Measurements from ENCODE around the gene LOXHD1.
A peak's percentile ranks its signal among the peaks of the same experiment; 100 is the strongest.

The LOXHD1 gene

DNA sequence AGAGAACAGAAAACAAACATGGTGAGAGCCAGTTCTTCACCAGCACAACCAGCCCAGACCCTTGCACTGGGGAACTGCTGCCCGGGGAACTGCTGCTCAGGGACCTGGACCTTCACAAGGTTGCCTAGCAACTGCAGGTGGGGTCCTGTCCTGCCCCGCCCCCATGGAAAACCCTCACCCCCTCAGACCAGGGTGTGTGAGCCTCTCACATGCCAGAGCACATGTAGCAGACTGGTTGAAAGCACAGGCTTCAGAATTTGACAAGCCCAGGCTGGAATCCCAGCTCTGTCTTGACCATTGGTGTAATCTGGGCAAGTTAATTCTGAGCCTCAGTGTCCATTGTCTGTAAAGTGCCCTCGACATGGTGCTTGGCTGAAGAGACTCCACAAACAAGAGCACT, 118.6 kb downstream of the LOXHD1 start:
- no peak for DNase-seq

DNA sequence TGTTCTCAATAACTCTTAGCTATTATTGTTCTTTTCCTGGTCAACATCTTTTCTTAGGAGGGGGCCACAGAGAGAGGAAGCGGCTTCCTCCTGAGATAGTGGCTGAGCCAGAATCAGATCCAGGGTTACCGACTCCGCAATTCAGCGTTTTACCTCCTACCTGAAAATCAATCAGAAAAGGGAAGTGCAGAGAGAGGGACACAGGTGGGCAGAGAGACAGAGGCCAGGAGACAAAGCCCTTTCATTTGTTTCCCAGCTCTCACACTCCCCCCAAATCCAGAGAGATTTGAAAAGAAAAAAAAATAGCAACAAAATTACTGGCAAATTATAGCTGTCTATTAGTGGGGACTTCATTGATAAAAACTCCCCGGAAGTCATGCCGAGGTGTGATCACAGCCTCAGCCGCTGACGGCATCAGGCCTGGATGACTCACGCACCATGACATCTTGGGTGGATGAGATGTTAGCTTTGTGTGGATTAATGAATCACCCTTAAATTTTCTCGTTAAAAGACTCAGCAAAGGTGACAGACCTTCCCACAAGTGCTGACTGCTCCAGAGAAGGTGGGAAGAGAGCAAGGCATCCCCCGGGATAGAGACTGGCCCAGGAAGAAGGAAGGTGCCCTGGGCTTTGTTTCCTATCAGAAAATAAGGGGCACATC, 120.7 kb downstream of the LOXHD1 start:
- no peak for DNase-seq

DNA sequence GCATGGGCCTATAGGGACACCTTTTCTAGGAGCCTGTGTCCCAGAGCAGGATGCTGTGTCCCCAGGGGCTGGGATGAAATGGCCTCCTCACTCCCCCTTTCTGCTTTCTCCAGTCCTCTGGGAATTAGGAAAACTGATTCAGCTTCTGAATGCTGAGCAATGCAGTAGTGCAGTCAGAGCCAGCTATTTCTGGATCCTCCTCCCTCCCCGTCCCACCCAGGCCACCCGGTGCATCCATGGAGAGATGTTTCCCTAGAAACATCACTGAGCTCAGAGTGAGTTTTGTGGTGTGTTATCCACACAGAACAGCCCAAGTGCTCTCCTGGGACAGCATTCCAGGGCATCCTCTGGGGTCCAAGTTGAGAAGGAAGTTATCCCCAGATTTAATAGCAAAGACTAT, 125.5 kb downstream of the LOXHD1 start:
- DNase-seq, result no peak

- DNase-seq, result no peak
These were observed 129.0 kb downstream of the LOXHD1 start for GRCh38 chr18:46528037-46528436.

DNA sequence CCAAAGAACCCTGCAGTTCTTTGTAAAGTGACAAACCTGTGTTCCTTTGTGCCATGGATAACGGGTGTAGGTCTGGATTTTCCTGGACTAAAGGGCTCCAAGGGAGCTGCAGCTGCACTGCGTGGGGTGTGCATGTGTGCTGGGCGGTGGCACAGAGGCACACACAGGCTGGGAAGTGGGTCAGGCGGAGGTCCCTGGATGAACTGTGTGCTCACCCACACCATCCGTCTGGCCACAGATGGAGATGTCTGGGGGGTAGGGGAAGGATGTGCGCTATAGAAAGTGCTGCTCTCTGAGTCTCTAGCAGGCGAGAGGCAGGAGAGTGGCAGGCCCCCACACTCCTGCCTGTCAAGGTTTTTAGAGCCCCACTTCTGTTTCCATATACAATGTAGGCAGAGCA, 137.2 kb downstream of the LOXHD1 start:
- DNase-seq, result no peak

DNA sequence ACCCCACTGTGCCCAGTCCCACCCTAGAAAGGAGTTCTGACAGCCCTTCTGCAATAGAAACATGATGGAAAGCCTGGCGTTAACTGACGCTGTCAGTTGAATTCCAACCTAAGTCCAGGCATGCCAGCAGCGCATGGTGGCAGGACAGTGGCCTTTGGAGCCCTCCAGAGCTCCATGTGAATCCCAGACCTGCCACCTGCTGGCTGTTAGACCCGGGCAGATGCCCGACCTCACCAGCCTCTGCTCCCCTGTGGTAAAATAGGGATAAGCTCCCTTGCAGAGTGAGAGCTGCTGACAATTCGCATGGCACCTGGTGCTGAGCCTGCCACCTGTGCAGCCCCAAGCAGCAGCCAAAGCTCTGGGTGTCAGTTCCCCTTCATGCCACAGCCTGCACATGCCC, 138.6 kb downstream of the LOXHD1 start:
- DNase-seq, result peak; percentile 7

DNA sequence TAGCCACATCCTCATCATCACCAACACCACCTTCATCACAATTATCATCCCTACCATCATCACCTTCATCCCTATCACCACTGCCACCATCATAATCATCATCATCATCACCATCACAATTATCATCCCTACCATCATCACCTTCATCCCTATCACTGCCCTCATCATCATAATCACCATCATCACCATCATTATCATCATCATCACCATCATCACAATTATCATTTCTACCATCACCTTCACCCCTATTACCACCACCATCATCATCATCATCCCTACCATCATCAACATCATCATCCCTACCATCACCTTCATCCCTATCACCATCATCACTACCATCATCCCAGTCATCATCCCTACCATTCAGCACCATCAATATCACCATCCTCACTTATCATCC, 140.5 kb downstream of the LOXHD1 start:
- no peak for DNase-seq

GRCh38 chr18:46510386-46510785, 146.6 kb downstream of the LOXHD1 start:
- DNase-seq, result no peak

GRCh38 chr18:46509530-46509929, 147.5 kb downstream of the LOXHD1 start:
- no peak for DNase-seq

GRCh38 chr18:46506974-46507586, 149.9 kb downstream of the LOXHD1 start:
- no peak for DNase-seq

GRCh38 chr18:46502444-46502843, 154.6 kb downstream of the LOXHD1 start:
- peak; percentile 51 for DNase-seq

GRCh38 chr18:46497129-46497528, 159.9 kb downstream of the LOXHD1 start:
- peak; percentile 69 for DNase-seq

GRCh38 chr18:46488471-46489213, 168.4 kb downstream of the LOXHD1 start:
- no peak for DNase-seq

- no peak for DNase-seq
These were observed 171.3 kb downstream of the LOXHD1 start for GRCh38 chr18:46485675-46486194.

- DNase-seq, result no peak
These were observed 172.0 kb downstream of the LOXHD1 start for GRCh38 chr18:46484971-46485370.

DNA sequence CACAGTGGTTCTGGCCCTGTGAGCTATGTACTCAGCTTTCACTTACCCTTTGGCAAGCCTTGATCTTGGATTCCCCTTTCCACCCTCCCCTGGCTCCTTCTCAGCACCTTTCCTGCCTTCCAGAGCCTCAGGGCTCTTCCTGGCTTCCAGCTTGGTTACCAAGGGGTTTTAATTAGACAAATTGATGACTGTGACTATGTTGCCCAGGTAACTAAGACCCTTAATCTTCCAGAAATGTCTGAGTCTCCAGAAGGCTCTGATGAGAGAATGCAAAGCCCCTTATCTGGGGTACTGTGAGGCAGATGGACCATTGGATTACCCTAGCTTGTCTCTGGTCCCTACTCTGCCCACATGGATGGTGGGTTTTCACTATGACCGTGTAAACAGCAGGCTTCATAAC, 174.2 kb downstream of the LOXHD1 start:
- no peak for DNase-seq

DNA sequence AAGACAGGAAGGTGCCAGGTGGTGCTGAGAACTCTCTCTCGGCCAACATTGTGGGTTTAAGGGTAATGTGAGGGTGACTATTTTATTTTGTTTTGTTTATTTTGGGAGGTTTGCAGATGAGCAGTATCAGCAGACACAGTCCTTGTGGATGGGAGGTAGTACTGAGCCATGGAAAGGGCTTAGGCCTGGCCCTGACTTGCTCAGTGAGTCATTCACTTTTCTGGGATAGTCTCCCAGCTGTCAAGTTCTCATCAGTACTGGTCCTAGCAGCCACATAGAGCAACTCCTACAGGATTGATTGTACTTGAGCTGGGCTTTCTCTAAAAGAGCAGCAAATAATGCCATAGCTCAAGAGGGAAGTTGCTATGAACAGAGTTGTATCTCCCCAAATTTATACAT, 175.2 kb downstream of the LOXHD1 start:
- no peak for DNase-seq

- DNase-seq, result peak; percentile 74
These were observed 175.8 kb downstream of the LOXHD1 start for GRCh38 chr18:46481048-46481846.

DNA sequence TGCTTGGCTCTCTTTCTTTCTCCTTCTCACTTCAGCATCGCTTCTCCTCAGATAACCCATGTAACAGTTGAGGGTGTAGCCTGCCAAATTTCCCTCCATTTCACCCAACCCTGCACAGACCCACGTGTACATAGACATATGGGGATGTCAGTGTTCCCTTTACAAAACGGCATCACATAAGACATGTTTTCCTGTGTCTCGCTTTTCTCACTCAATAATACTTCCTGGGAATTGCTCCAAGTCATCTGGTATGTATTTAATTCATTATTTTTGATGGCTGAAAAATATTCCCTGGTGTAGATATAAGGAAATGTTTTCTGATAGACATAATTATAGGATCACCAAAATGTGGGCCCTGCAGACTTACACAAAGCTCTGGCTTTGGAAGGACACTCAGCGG, 176.8 kb downstream of the LOXHD1 start:
- DNase-seq, result no peak

GRCh38 chr18:46478796-46479195, 178.2 kb downstream of the LOXHD1 start:
- DNase-seq, result no peak

DNA sequence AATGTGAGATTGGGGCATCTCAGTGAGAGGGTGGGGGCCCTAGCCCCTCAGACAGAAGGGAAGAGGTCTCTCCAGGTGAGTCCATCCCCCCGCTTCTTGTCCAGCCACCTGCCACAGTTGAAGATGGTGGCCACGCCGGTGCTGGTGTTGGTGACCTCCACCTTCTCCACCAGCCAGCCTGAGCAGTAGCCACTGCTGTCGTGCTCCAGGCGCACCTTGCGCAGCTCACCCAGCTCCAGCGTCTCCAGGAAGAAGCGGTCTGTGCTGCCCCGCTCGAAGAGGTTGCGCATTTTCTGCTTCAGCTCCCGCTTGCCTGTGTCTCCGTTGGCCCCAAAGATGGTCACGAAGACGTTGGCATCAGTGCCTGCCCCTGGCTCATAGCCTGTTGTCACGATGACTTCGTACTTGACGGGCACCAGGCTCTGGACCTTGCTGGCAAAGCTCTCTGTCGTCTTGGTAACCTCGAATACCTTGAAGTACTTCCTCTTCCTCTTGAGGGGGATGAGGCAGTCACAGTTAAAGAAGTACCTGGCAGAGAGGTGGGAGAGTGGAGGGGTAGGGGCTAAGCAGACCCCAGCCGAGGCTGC, 179.5 kb downstream of the LOXHD1 start:
- no peak for DNase-seq

GRCh38 chr18:46475390-46475752, 181.6 kb downstream of the LOXHD1 start:
- DNase-seq, result no peak

Measured in hematopoietic multipotent progenitor cell treated with erythropoietin and hydrocortisone succinate and interleukin-3 and kit ligand, for 4 days (in vitro differentiated cells).